ENCODE data around the gene TASP1. TPM values are rescaled to one million over a fixed set of nuclear protein-coding genes. Genes with fewer than 3 reads are reported as not detected.

TASP1 gene
- polyA plus RNA-seq, 10 donors, result 6.2 to 10.0 (median 7.2) TPM

DNA sequence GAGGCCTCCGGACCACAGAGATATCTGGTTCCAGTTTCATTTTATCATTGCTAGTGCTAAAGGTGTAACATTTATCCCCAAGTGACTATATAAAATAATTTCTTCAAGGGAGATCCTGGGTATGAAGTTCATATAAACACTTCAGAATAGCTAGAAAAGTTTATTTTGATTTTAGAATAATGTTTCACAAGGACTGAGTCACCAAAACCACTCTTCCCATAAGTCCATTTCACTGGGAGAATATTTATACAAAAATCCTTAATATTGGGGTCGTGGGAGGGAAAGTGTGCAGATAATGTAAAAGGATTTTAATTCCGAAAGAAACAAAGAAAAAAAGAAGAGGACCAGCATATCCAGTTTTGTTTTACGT lies 289.5 kb downstream of the TASP1 start:
- no peak for DNase-seq

DNA sequence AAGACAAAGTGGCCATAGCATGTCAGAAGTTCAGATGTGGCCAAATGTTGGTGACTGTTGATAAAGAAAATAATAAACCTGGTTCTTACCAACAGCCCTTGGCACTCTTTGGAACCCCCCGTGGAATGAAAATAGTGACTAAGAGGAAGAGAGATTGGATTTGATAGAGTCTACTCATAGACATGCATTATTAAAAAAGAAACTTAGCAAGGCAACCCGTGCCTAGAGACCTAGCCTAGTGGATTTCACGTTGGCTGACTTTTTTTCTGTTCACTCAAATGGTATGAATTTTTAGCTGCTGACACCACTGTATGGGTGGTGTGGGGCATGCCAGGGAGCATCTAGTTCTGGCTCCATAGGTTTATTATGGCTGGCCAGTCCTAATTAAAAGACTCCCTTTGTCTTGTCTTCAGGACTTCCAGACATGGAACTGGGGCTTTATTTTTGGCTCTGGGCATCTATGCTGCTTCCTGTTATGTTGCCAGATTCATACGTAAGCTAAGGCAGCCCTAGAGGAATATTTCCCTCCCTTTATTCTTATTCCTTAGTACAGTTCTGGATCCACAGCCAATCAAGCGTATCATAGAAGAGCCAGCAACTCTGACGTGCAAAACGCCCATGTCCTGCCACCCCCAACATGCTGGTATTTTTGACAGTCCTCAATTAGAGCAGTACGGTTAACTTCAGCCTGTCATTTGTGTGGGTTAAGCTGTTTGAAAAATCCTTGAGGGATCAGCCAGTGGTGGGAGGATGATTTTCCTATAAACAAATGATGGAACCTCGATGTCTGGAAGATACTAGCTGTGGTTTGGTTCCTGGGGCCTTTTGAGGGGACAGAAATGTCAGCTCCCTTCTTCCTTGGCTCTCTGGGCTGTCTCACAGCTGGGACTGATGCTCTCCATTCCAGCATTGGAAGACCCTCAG lies 290.2 kb downstream of the TASP1 start:
- peak in 2 of 3 donors; percentile 15 to 22 for DNase-seq

- peak in 1 of 3 donors; percentile 34 for DNase-seq
Measured at GRCh38 chr20:13344671-13345070, 294.1 kb downstream of the TASP1 start.

DNA sequence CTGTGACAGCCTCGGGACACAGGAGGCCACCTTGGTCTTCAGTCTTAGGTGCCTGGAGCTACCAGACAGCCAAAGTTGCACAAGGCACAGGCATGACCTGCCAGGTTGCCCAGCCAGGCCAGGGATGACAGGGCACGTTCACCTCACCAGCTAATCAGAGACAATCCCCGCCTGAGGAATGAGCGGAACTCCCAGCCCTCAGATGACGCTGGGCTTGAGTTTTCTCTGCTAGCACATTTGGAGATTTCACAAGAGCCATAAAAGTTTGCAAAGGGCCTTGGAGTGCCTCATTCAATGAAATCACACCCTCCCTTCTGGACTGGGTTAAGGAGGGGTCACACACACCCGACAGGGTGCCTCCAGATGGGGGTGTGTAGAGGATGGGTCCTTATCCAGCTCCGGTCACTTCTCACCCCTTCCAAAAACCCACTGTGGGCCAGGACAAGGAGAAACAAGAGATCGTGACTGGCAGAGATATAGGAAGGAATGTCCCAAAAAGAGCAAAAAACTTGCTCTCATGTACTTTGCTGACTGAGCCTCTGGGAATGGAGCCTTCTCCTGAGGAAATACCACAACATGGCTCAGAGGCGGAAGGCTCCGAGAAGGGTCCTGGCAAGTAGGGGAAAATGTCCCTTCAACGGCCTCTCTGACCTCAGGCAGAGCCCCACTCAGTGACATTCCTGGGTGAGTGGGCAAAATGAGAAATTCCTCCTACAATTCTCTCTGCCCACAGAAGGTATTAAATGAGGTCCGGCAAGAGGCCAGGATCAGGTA lies 296.1 kb downstream of the TASP1 start:
- no peak for DNase-seq

DNA sequence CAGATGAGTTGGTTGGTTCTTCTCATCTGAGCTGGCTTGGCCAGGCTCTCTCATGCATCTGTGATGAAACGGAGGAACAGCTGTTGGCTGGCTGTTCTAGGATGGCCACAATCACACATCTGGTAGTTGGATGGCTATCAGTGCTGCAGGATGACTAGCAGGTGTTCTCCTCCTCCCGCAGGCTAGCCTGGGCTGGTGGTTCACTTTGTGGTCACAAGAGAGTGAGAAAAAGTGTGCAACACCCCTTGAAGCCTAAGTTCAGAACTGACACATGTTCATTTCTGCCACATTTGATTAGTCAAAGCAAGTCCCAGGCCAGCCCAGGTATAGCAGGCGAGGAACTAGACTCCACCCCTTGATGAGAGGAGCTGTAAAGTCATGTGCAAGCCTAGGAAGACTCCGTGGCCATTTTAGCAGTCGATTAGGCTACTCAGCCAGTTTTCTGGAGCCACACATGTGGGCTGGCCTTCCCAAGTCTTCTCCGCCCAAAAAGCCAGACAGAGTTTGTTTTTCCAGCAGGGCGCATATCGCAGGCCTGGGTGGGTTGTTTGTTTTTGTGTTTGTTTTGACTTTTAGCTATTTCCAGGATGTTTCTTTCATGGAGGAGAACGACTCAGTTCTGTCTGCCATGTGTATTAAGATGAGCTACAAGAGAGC lies 296.9 kb downstream of the TASP1 start:
- no peak for DNase-seq

DNA sequence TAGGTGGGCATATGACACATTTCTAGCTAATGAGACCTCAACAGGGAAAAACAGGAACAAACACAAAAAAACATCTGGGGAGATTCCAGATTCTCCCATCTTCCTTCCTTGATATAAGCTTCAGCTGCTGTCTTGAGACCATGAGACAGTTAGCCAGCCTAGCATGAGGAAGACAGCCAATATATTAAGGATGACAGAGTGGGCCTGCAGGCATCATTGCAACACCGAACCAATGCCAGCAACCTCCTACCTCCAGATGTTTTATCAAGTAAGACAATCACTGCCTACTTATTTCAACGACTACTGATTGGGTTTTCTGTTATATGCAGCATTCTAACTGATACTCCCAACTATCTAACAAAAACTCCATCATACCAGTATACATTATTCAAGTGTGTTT lies 298.6 kb downstream of the TASP1 start:
- no peak for DNase-seq

Other genes starting within 250 kb of the TASP1 start
- 10 to 100 TPM; 14.5 to 20.0 (median 17.7) TPM for gene ESF1, start 146.0 kb upstream of the TASP1 start, polyA plus RNA-seq (ENCODE audit: insufficient read length in 10 of 10)
- gene NDUFAF5, start 146.1 kb upstream of the TASP1 start, polyA plus RNA-seq (ENCODE audit: insufficient read length in 10 of 10), result 10 to 100 TPM; 13.6 to 24.8 (median 18.1) TPM

Data from muscle of back (tissue), 11 donors.